Measurements from ENCODE around the gene HMGCL. TPM values are rescaled to one million over a fixed set of nuclear protein-coding genes. Genes with fewer than 3 reads are reported as not detected.

The HMGCL gene
- total and polyA plus RNA-seq, 2 of the 13 experiments (the other 11 are each of a cell fraction or from before 2014, with no cell fraction given): 21.3 to 41.4 TPM

DNA sequence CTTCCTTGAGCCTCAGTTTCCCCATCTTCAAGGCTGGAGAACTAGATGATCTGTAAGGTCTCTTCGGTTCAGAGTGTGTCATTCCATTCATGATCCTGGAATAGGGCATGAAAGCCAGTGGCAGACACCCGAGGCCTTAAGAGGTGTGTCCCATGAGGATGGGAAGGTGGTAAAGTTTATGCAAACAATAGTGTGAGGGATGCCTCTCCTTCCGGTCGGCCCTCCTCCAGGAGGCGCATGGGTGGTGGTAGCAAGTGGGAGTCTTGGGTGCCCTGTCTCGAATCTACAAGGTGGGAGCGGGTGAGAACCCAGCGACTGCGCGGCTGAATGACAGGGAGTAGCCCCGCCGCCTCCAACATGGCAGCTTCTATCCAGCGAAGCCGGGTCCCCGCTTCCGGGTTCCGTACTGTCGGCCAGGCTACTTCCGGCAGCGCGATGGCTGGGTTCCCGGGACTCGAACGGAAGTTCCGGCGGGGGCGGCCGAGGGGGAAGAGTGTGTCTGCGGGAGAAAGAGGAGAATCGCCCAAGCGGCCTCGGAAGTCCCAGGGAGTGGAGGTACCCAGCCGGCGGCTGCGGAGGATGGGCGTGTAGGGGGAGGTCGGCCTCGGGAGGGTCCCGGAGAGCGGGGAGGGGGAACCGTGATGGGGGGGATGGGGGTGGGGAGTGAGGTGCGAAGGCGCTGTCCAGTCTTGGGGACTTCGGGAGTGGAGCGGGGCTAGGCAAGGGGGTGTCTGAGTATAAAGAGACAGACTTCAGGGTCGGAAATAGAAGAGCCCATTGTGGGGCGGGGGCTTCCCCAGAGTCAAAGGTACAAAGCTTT, 34.3 kb downstream of the HMGCL start, which contains the start of gene LYPLA2 (continued):
- TF ChIP-seq, protein P1, sequence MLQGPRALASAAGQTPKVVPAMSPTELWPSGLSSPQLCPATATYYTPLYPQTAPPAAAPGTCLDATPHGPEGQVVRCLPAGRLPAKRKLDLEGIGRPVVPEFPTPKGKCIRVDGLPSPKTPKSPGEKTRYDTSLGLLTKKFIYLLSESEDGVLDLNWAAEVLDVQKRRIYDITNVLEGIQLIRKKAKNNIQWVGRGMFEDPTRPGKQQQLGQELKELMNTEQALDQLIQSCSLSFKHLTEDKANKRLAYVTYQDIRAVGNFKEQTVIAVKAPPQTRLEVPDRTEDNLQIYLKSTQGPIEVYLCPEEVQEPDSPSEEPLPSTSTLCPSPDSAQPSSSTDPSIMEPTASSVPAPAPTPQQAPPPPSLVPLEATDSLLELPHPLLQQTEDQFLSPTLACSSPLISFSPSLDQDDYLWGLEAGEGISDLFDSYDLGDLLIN (CRISPR knock-in tag; IDR thresholded peaks at IDR 0.05; ENCODE audit: borderline replicate concordance): no peak
- TF ChIP-seq, protein P2, sequence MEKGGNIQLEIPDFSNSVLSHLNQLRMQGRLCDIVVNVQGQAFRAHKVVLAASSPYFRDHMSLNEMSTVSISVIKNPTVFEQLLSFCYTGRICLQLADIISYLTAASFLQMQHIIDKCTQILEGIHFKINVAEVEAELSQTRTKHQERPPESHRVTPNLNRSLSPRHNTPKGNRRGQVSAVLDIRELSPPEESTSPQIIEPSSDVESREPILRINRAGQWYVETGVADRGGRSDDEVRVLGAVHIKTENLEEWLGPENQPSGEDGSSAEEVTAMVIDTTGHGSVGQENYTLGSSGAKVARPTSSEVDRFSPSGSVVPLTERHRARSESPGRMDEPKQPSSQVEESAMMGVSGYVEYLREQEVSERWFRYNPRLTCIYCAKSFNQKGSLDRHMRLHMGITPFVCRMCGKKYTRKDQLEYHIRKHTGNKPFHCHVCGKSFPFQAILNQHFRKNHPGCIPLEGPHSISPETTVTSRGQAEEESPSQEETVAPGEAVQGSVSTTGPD (CRISPR knock-in tag; IDR thresholded peaks at IDR 0.05): no peak
- TF ChIP-seq SOX6 (IDR thresholded peaks at IDR 0.05) (no peak), SOX6 (CRISPR knock-in tag; IDR thresholded peaks at IDR 0.05) (no peak), HNRNPK (IDR thresholded peaks at IDR 0.05; ENCODE audit: low read depth, low read length, poor library complexity, severe bottlenecking) (no peak), GABPB1 (CRISPR knock-in tag; IDR thresholded peaks at IDR 0.05) (peak; percentile 96), SP5 (CRISPR knock-in tag; IDR thresholded peaks at IDR 0.05; ENCODE audit: borderline replicate concordance, low read depth) (0 out of 2 replicates have a peak, but pooled peaks have one; percentile 14), BRCA1 (CRISPR knock-in tag; IDR thresholded peaks at IDR 0.05) (no peak), HIVEP1 (CRISPR knock-in tag; IDR thresholded peaks at IDR 0.05) (no peak), PHB2 (IDR thresholded peaks at IDR 0.05; ENCODE audit: partially characterized antibody) (no peak), ZSCAN25 (CRISPR knock-in tag; IDR thresholded peaks at IDR 0.05) (no peak), TSC22D2 (CRISPR knock-in tag; IDR thresholded peaks at IDR 0.05; ENCODE audit: borderline replicate concordance) (no peak), ZNF766 (CRISPR knock-in tag; IDR thresholded peaks at IDR 0.05; ENCODE audit: borderline replicate concordance) (no peak), THYN1 (CRISPR knock-in tag; IDR thresholded peaks at IDR 0.05; ENCODE audit: borderline replicate concordance, low read depth) (no peak), NCOR1 (IDR thresholded peaks at IDR 0.05; ENCODE audit: borderline replicate concordance, low read length) (no peak), SMARCC2 (IDR thresholded peaks at IDR 0.05) (no peak), ZNF12 (CRISPR knock-in tag; IDR thresholded peaks at IDR 0.05) (no peak; the same call in 1 of the 2 replicates)
- TF ChIP-seq, protein P3, sequence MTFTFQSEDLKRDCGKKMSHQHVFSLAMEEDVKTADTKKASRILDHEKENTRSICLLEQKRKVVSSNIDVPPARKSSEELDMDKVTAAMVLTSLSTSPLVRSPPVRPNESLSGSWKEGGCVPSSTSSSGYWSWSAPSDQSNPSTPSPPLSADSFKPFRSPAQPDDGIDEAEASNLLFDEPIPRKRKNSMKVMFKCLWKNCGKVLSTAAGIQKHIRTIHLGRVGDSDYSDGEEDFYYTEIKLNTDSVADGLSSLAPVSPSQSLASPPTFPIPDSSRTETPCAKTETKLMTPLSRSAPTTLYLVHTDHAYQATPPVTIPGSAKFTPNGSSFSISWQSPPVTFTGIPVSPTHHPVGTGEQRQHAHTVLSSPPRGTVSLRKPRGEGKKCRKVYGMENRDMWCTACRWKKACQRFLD (CRISPR knock-in tag; IDR thresholded peaks at IDR 0.05; ENCODE audit: borderline replicate concordance): no peak
- TF ChIP-seq, protein P4, sequence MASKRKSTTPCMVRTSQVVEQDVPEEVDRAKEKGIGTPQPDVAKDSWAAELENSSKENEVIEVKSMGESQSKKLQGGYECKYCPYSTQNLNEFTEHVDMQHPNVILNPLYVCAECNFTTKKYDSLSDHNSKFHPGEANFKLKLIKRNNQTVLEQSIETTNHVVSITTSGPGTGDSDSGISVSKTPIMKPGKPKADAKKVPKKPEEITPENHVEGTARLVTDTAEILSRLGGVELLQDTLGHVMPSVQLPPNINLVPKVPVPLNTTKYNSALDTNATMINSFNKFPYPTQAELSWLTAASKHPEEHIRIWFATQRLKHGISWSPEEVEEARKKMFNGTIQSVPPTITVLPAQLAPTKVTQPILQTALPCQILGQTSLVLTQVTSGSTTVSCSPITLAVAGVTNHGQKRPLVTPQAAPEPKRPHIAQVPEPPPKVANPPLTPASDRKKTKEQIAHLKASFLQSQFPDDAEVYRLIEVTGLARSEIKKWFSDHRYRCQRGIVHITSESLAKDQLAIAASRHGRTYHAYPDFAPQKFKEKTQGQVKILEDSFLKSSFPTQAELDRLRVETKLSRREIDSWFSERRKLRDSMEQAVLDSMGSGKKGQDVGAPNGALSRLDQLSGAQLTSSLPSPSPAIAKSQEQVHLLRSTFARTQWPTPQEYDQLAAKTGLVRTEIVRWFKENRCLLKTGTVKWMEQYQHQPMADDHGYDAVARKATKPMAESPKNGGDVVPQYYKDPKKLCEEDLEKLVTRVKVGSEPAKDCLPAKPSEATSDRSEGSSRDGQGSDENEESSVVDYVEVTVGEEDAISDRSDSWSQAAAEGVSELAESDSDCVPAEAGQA (IDR thresholded peaks at IDR 0.05; ENCODE audit: low read depth): 0 out of 2 replicates have a peak, but pooled peaks have one; percentile 47
- TF ChIP-seq, protein P4 (CRISPR knock-in tag; IDR thresholded peaks at IDR 0.05; ENCODE audit: borderline replicate concordance): no peak
